Osteoblast (primary cell): Measurements from ENCODE around the gene TMEM185B. TPM values are rescaled to one million over a fixed set of nuclear protein-coding genes. Genes with fewer than 3 reads are reported as not detected.
"Not testable (repeated sequence)": the region's sequence is repeated elsewhere in the genome, so short reads cannot be mapped to it uniquely, and the experiment has no call there.

Source experiments
- DNase-seq: peaks from one replicate; pipeline ENCODE4 v3.0.0; 2011; ENCODE audit warnings: low spot score, mixed read lengths; ENCODE audit not compliant: insufficient read length; ENCODE audit errors: missing footprints
- H2AFZ ChIP-seq: 2 replicates; pipeline ENCODE4 v1.6.0; 2011; ENCODE audit warnings: mild to moderate bottlenecking, low read length
- H3K27ac ChIP-seq: 2 replicates; pipeline ENCODE4 v1.5.1; 2011; ENCODE audit warnings: mild to moderate bottlenecking, low read depth, low read length, moderate library complexity
- H3K27me3 ChIP-seq: 2 replicates; pipeline ENCODE4 v1.6.0; 2012; ENCODE audit warnings: mild to moderate bottlenecking, control low read depth, inconsistent platforms, low read length, moderate library complexity; ENCODE audit not compliant: insufficient read depth
- H3K36me3 ChIP-seq: 2 replicates; pipeline ENCODE4 v1.5.1; 2011; ENCODE audit warnings: mild to moderate bottlenecking, low read length, control low read depth, moderate library complexity; ENCODE audit not compliant: insufficient read depth
- H3K4me1 ChIP-seq: 2 replicates; pipeline ENCODE4 v1.5.1; 2011; ENCODE audit warnings: mild to moderate bottlenecking, low read length, control low read depth, moderate library complexity; ENCODE audit not compliant: insufficient read depth
- H3K4me2 ChIP-seq: 2 replicates; pipeline ENCODE4 v1.6.0; 2011; ENCODE audit warnings: mild to moderate bottlenecking, low read length; ENCODE audit not compliant: insufficient read depth
- H3K4me3 ChIP-seq: fragments of 200-600 bp; sonication (generic); 3 replicates; pipeline ENCODE4 v1.5.1; 2012; ENCODE audit warnings: mild to moderate bottlenecking, low read length, inconsistent platforms; ENCODE audit not compliant: insufficient read depth
- H3K79me2 ChIP-seq: 2 replicates; pipeline ENCODE4 v1.6.0; 2012; ENCODE audit warnings: mild to moderate bottlenecking, low read length, control low read depth, inconsistent platforms; ENCODE audit not compliant: insufficient read depth
- H3K9me3 ChIP-seq: 2 replicates; pipeline ENCODE4 v1.5.1; 2011; ENCODE audit warnings: low read depth, low read length, control low read depth
- H4K20me1 ChIP-seq: 2 replicates; pipeline ENCODE4 v1.6.0; 2012; ENCODE audit warnings: mild to moderate bottlenecking, low read length, control low read depth; ENCODE audit not compliant: insufficient read depth
- CTCF ChIP-seq: IDR thresholded peaks from 2 replicates; pipeline ENCODE4 v1.5.1; 2011; ENCODE audit warnings: mild to moderate bottlenecking, low read depth, low read length, moderate library complexity; ENCODE audit errors: extremely low read depth
- total RNA-seq: library from RNA; depleted of rRNA; stranded (reverse); fragments of >200 nt; gene quantifications from 2 replicates; pipeline ENCODE4 v1.2.3, GENCODE V29; 2012

Gene TMEM185B
- total RNA-seq, 1 donor, result 46.7 TPM

- H3K27me3 ChIP-seq, result no peaks in the 10 kb centered on the region
- H3K4me3 ChIP-seq, result no peak overlapping the region
- no peak for DNase-seq
- no peak overlapping the region for H3K27ac ChIP-seq
- H3K9me3 ChIP-seq, result no peaks in the 10 kb centered on the region
- no peak overlapping the region for H2AFZ ChIP-seq
- no peaks in the 10 kb centered on the region for H3K36me3 ChIP-seq
- no peaks in the 10 kb centered on the region for H3K79me2 ChIP-seq
- no peak overlapping the region for H3K4me2 ChIP-seq
- H4K20me1 ChIP-seq, result no peaks in the 10 kb centered on the region
- TF ChIP-seq CTCF, result no peak
- H3K4me1 ChIP-seq, result peaks cover 36% of the 10 kb centered on the region
These were observed 13.1 kb upstream of the TMEM185B start for GRCh38 chr2:120236316-120236715.

GRCh38 chr2:120235681-120236080, 12.5 kb upstream of the TMEM185B start:
- Histone ChIP-seq H2AFZ (no peak overlapping the region), H4K20me1 (no peaks in the 10 kb centered on the region), H3K9me3 (no peaks in the 10 kb centered on the region), H3K79me2 (no peaks in the 10 kb centered on the region), H3K4me2 (no peak overlapping the region), H3K27ac (no peak overlapping the region), H3K36me3 (no peaks in the 10 kb centered on the region), H3K4me1 (peaks cover 36% of the 10 kb centered on the region), H3K4me3 (no peak overlapping the region), H3K27me3 (no peaks in the 10 kb centered on the region)
- no peak for TF ChIP-seq CTCF
- DNase-seq, result no peak

GRCh38 chr2:120235158-120235557, 12.0 kb upstream of the TMEM185B start:
- H3K4me3 ChIP-seq, H4K20me1 ChIP-seq, H3K79me2 ChIP-seq, H2AFZ ChIP-seq, H3K27ac ChIP-seq, H3K9me3 ChIP-seq, H3K4me2 ChIP-seq, H3K27me3 ChIP-seq, H3K36me3 ChIP-seq, DNase-seq: not testable (repeated sequence)
- peaks cover 36% of the 10 kb centered on the region for H3K4me1 ChIP-seq

- no peak overlapping the region for H3K4me2 ChIP-seq
- no peaks in the 10 kb centered on the region for H3K79me2 ChIP-seq
- no peaks in the 10 kb centered on the region for H3K27me3 ChIP-seq
- no peaks in the 10 kb centered on the region for H4K20me1 ChIP-seq
- H3K9me3 ChIP-seq, result no peaks in the 10 kb centered on the region
- TF ChIP-seq CTCF, result no peak
- no peak overlapping the region for H2AFZ ChIP-seq
- no peak overlapping the region for H3K27ac ChIP-seq
- H3K36me3 ChIP-seq, result no peaks in the 10 kb centered on the region
- no peak overlapping the region for H3K4me3 ChIP-seq
- H3K4me1 ChIP-seq, result peaks cover 18% of the 10 kb centered on the region
- no peak for DNase-seq
These were observed 10.1 kb upstream of the TMEM185B start for GRCh38 chr2:120233292-120233691.
